ENCODE results near the gene KRTCAP3. TPM values are rescaled to one million over a fixed set of nuclear protein-coding genes. Genes with fewer than 3 reads are reported as not detected.

KRTCAP3 gene
- polyA plus RNA-seq, 1 donor (not counting 4 experiments of a cell fraction or from before 2014, with no cell fraction given) = 14.7 TPM

- FAIRE-seq (no peak), DNase-seq (ENCODE audit: low read depth, low spot score) (no peak)
- dilution Hi-C loops (cut with MboI; ENCODE audit: extremely low pct_ligation_motif_present, low sequenced_read_pairs) = no loop called here
- peaks cover 10% of the 10 kb centered on the region for H4K20me1 ChIP-seq (ENCODE audit: control insufficient read depth, extremely low read depth, insufficient read depth, low read length)
- H3K4me3 ChIP-seq (ENCODE audit: control insufficient read depth in 2 of 3, extremely low read depth in 1 of 3, insufficient read depth in 2 of 3, low read depth in 1 of 3, low read length in 3 of 3) = no peak overlapping the region
- H2AFZ ChIP-seq (ENCODE audit: control insufficient read depth, low read length) = no peak overlapping the region
- TF ChIP-seq EZH2 (IDR thresholded peaks at IDR 0.05; ENCODE audit: low read length) = no peak
- no peaks in the 10 kb centered on the region for H3K9me3 ChIP-seq (ENCODE audit: control insufficient read depth, low read depth, low read length)
- no peaks in the 10 kb centered on the region for H3K9me1 ChIP-seq (ENCODE audit: control insufficient read depth, extremely low read depth, insufficient read depth, low read length)
- no peak overlapping the region for H3K9ac ChIP-seq (ENCODE audit: control insufficient read depth, extremely low read depth, insufficient read depth, low read length)
- H3K27ac ChIP-seq (ENCODE audit: control insufficient read depth, insufficient read depth, low read length) = no peak overlapping the region
- H3K4me2 ChIP-seq (ENCODE audit: control insufficient read depth, extremely low read depth, insufficient read depth, low read depth, low read length) = no peak overlapping the region
- H3K4me1 ChIP-seq (ENCODE audit: control insufficient read depth, extremely low read depth, insufficient read depth, low read length) = peaks cover 11% of the 10 kb centered on the region
- H3K27me3 ChIP-seq (ENCODE audit: control insufficient read depth, extremely low read depth, insufficient read depth, low read length) = no peaks in the 10 kb centered on the region
- H3K36me3 ChIP-seq (ENCODE audit: control insufficient read depth in 2 of 2, extremely low read depth in 1 of 2, insufficient read depth in 2 of 2, low read length in 2 of 2) = peaks cover 44 to 46% of the 10 kb centered on the region in 2 experiments
- peaks cover 25% of the 10 kb centered on the region for H3K79me2 ChIP-seq (ENCODE audit: control insufficient read depth, insufficient read depth, low read length)
Measured at GRCh38 chr2:27435628-27436027, 6.6 kb upstream of the KRTCAP3 start.

- no peak overlapping the region for H2AFZ ChIP-seq (ENCODE audit: control insufficient read depth, low read length)
- no peak overlapping the region for H3K9ac ChIP-seq (ENCODE audit: control insufficient read depth, extremely low read depth, insufficient read depth, low read length)
- no peak overlapping the region for H3K4me2 ChIP-seq (ENCODE audit: control insufficient read depth, extremely low read depth, insufficient read depth, low read depth, low read length)
- H3K9me3 ChIP-seq (ENCODE audit: control insufficient read depth, low read depth, low read length) = no peaks in the 10 kb centered on the region
- no peaks in the 10 kb centered on the region for H3K9me1 ChIP-seq (ENCODE audit: control insufficient read depth, extremely low read depth, insufficient read depth, low read length)
- H3K27ac ChIP-seq (ENCODE audit: control insufficient read depth, insufficient read depth, low read length) = no peak overlapping the region
- H3K4me3 ChIP-seq (ENCODE audit: control insufficient read depth in 2 of 3, extremely low read depth in 1 of 3, insufficient read depth in 2 of 3, low read depth in 1 of 3, low read length in 3 of 3) = no peak overlapping the region
- TF ChIP-seq CTCF (optimal IDR thresholded peaks at IDR 0.05 in 1 of 3, IDR thresholded peaks at IDR 0.05 in 1 of 3, conservative IDR thresholded peaks at IDR 0.05 in 1 of 3; ENCODE audit: extremely low read depth in 1 of 3, insufficient read depth in 2 of 3, low read length in 3 of 3) = no peak
- no peak for TF ChIP-seq EZH2 (IDR thresholded peaks at IDR 0.05; ENCODE audit: low read length)
- FAIRE-seq (no peak), DNase-seq (ENCODE audit: low read depth, low spot score) (no peak)
- H3K79me2 ChIP-seq (ENCODE audit: control insufficient read depth, insufficient read depth, low read length) = no peaks in the 10 kb centered on the region
- H4K20me1 ChIP-seq (ENCODE audit: control insufficient read depth, extremely low read depth, insufficient read depth, low read length) = peaks cover 3% of the 10 kb centered on the region
- H3K36me3 ChIP-seq (ENCODE audit: control insufficient read depth in 2 of 2, extremely low read depth in 1 of 2, insufficient read depth in 2 of 2, low read length in 2 of 2) = peaks cover 30 to 46% of the 10 kb centered on the region in 2 experiments
- no peaks in the 10 kb centered on the region for H3K27me3 ChIP-seq (ENCODE audit: control insufficient read depth, extremely low read depth, insufficient read depth, low read length)
- dilution Hi-C loops (cut with MboI; ENCODE audit: extremely low pct_ligation_motif_present, low sequenced_read_pairs) = no loop called here
- peaks cover 20% of the 10 kb centered on the region for H3K4me1 ChIP-seq (ENCODE audit: control insufficient read depth, extremely low read depth, insufficient read depth, low read length)
Measured at GRCh38 chr2:27441226-27441926, 805 bp upstream of the KRTCAP3 start.

Data from keratinocyte (primary cell).